Calu3 (cell line): ENCODE measurements around the gene CCDC127. TPM values are rescaled to one million over a fixed set of nuclear protein-coding genes. Genes with fewer than 3 reads are reported as not detected.

Source experiments
- BruUV-seq: library from RNA; stranded (reverse); fragments of 400-500 nt; replicated peaks from 2 replicates; lab custom pipeline; 2021; lab: Mats Ljungman, UMichigan
- CTCF ChIA-PET: fragments of 300-600 bp; sonication (Branson Sonifier 250); formaldehyde crosslinking; loops from one replicate; lab custom pipeline; 2022; ENCODE audit warnings: antibody characterized with exemption; lab: Charles Lee
- DNase-seq: peaks from one replicate; pipeline ENCODE4 v3.0.0; 2022
- H3K27ac Mint-ChIP-seq: one replicate; pipeline ENCODE4 v1.8.0; 2022; ENCODE audit warnings: mixed read lengths; ENCODE audit not compliant: unreplicated experiment
- H3K27me3 Mint-ChIP-seq: one replicate; pipeline ENCODE4 v1.8.0; 2022; ENCODE audit warnings: mixed read lengths; ENCODE audit not compliant: unreplicated experiment
- H3K36me3 Mint-ChIP-seq: one replicate; pipeline ENCODE4 v1.8.0; 2022; ENCODE audit warnings: mild to moderate bottlenecking, moderate library complexity, mixed read lengths; ENCODE audit not compliant: insufficient read depth, unreplicated experiment
- H3K4me1 Mint-ChIP-seq: one replicate; pipeline ENCODE4 v1.8.0; 2022; ENCODE audit warnings: mild to moderate bottlenecking, low read depth, mixed read lengths; ENCODE audit not compliant: unreplicated experiment
- H3K4me3 Mint-ChIP-seq: one replicate; pipeline ENCODE4 v1.8.0; 2022; ENCODE audit warnings: mild to moderate bottlenecking, low read depth, moderate library complexity, mixed read lengths; ENCODE audit not compliant: unreplicated experiment
- H3K9me3 Mint-ChIP-seq: one replicate; pipeline ENCODE4 v1.8.0; 2022; ENCODE audit warnings: low read depth, mixed read lengths; ENCODE audit not compliant: unreplicated experiment
- CTCF ChIP-seq: fragments of 200-600 bp; IDR thresholded peaks from one replicate; pipeline ENCODE4 v1.8.0; 2022; ENCODE audit warnings: antibody characterized with exemption; ENCODE audit not compliant: unreplicated experiment
- intact Hi-C: fragments of 100-400 bp; cut with micrococcal nuclease; formaldehyde crosslinking; loops from one replicate; pipeline ENCODE4 v1.10.0; 2022; ENCODE audit not compliant: unreplicated experiment
- total RNA-seq: library from RNA; stranded (reverse); gene quantifications from 2 replicates; pipeline ENCODE4 v1.2.3, GENCODE V29; 2022

Gene CCDC127
- total RNA-seq, 1 experiment from 2014 or later = 7.3 TPM

DNA sequence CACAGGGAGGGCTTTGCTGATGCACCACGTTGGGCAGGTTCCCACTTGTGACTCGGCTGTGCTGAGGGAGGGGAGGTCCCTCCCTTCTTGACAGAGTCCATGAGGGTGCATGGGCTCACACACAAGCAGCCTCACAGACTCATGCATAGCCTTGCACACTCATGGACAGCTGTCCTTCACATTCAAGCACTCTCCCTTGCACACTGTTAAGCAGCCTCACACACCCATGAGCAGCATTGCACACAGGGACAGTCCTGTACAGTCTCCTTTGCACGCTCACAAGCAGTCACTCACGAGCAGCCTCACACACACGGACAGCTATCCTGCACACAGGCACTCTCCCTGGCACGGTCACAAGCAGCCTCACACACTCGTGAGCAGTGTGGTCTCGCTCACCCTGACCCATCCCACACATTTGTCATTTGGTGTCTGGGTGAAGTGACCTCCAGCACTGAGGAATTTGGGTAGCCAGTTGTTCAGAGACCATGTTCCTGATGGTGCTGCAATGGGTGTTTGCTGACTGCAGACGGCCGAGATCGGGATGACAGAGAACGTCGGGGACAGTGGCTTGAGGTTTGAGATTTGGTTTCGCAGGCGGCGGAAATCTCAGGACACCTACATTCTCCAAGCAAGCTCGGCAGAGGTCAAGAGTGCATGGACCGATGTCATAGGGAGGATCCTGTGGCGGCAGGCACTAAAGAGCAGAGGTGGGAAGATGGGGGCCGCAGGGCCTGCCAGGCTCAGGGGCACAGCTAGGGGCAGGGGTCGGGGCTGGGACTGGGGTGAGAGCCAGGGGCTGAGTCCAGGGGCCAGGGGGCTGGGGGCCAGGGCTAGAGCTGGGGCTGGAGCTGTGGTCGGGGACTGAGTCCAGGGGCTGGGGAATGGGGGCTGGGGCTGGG lies 44.3 kb downstream of the CCDC127 start:
- intact Hi-C loops = no loop called here
- BruUV-seq = no TSS peak
- no peak for TF ChIP-seq CTCF
- Mint-ChIP-seq H3K27me3 (peaks cover 58% of the 10 kb centered on the region), H3K9me3 (no peaks in the 10 kb centered on the region), H3K27ac (no peak overlapping the region), H3K36me3 (peaks cover 5% of the 10 kb centered on the region), H3K4me1 (no peaks in the 10 kb centered on the region), H3K4me3 (no peak overlapping the region)
- no peak for DNase-seq
- CTCF ChIA-PET = no interaction called here

DNA sequence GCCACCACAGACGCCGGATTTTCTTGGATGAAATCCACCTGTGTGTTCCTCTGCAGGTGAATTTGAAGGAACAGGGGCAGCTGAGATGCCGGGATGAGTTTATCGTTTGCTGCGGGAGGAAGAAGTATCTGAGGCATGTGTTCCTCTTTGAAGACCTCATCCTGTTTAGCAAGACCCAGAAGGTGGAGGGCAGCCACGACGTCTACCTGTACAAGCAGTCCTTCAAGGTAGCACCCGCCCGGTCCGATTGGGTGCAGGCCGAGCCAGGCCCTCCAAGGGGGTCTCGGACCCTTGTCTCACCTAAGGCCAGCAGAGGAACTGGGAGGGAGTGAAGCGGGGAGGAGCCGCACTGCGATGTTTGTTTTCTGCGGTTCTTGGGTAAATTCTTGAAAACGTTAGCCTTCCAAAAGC lies 45.1 kb downstream of the CCDC127 start:
- DNase-seq = no peak
- CTCF ChIA-PET = no interaction called here
- Mint-ChIP-seq H3K4me3 (no peak overlapping the region), H3K4me1 (no peaks in the 10 kb centered on the region), H3K9me3 (no peaks in the 10 kb centered on the region), H3K27ac (no peak overlapping the region), H3K27me3 (peaks cover 51% of the 10 kb centered on the region), H3K36me3 (peaks cover 5% of the 10 kb centered on the region)
- TF ChIP-seq CTCF = no peak
- intact Hi-C loops = no loop called here
- no TSS peak for BruUV-seq

DNA sequence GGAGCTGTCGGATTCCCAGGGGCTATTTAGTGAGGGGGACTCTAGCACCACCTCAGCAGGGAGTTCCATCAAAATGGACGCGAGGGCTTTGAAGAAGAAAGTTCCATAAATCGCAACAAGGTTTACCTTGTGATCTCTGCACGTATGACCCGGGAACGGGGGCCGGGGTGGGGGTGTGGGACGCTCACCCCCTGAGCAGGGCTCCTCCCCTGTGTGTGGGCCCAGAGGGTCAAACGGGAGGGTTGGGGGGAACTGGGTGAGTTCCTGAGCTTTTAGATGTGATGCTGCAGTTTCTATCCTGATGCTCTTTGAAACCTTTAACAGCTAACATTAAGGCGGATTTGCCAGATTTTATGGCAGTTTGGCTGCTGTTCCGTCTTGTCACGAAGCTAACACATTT lies 45.5 kb downstream of the CCDC127 start:
- Mint-ChIP-seq H3K36me3 (peaks cover 5% of the 10 kb centered on the region), H3K4me1 (no peaks in the 10 kb centered on the region), H3K27ac (no peak overlapping the region), H3K4me3 (no peak overlapping the region), H3K27me3 (peaks cover 47% of the 10 kb centered on the region), H3K9me3 (no peaks in the 10 kb centered on the region)
- no peak for TF ChIP-seq CTCF
- CTCF ChIA-PET = no interaction called here
- no TSS peak for BruUV-seq
- DNase-seq = no peak
- intact Hi-C loops = no loop called here

GRCh38 chr5:171801-172331 lies 46.1 kb downstream of the CCDC127 start:
- Mint-ChIP-seq H3K27ac (no peak overlapping the region), H3K4me3 (no peak overlapping the region), H3K27me3 (peaks cover 41% of the 10 kb centered on the region), H3K4me1 (no peaks in the 10 kb centered on the region), H3K36me3 (peaks cover 5% of the 10 kb centered on the region), H3K9me3 (no peaks in the 10 kb centered on the region)
- no peak for DNase-seq
- intact Hi-C loops = no loop called here
- no peak for TF ChIP-seq CTCF
- CTCF ChIA-PET = no interaction called here
- BruUV-seq = no TSS peak
